ENCODE data around the gene C6orf141. TPM values are rescaled to one million over a fixed set of nuclear protein-coding genes. Genes with fewer than 3 reads are reported as not detected.

The C6orf141 gene
- total RNA-seq: 1.2 TPM

- no peak for DNase-seq
These were observed at the start of gene C6orf141 for GRCh38 chr6:49550492-49551077. C6orf141 (plus strand) TSS chr6:49550668; CDS start chr6:49550793, 125 bp downstream.

DNA sequence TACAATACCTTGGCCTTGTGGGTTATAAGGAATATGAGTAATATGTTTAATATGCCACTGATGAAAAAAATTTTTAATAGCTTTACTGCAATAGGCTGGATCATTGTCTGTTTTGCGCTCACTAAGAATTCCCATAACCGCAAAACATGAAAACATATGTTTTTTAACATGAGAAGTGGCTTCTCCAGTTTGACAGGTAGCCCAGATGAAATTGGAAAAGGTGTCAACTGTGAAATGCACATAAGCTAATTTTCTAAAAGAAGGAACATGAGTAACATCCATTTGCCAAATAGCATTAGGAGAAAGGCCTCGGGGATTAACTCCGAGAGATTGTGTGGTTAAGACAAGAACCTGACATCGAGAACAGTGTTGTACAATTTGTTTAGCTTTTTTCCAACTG is 45.8 kb upstream of the C6orf141 start:
- no peak for DNase-seq

- no peak for DNase-seq
These were observed 43.8 kb upstream of the C6orf141 start for GRCh38 chr6:49506569-49507111.

DNA sequence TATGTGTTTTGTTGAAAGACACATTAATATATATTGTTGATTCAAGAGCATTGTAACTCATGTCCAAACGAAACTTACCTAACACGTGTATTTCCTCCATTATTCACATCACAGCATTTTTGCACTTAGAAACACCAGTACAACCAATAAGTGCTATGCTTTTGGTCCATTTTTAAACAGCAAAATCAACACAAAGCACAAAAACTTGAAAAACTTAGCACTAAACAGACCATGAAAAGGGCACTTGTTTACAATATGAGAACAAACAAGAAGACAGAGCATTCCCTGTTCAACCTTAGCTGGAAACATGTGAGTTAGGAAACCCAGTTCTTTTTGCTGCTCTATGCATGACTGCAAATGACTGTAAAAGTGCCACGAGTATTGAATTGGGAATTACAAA is 41.1 kb upstream of the C6orf141 start:
- DNase-seq: no peak

- DNase-seq: no peak
These were observed 37.1 kb upstream of the C6orf141 start for GRCh38 chr6:49513153-49513989.

DNA sequence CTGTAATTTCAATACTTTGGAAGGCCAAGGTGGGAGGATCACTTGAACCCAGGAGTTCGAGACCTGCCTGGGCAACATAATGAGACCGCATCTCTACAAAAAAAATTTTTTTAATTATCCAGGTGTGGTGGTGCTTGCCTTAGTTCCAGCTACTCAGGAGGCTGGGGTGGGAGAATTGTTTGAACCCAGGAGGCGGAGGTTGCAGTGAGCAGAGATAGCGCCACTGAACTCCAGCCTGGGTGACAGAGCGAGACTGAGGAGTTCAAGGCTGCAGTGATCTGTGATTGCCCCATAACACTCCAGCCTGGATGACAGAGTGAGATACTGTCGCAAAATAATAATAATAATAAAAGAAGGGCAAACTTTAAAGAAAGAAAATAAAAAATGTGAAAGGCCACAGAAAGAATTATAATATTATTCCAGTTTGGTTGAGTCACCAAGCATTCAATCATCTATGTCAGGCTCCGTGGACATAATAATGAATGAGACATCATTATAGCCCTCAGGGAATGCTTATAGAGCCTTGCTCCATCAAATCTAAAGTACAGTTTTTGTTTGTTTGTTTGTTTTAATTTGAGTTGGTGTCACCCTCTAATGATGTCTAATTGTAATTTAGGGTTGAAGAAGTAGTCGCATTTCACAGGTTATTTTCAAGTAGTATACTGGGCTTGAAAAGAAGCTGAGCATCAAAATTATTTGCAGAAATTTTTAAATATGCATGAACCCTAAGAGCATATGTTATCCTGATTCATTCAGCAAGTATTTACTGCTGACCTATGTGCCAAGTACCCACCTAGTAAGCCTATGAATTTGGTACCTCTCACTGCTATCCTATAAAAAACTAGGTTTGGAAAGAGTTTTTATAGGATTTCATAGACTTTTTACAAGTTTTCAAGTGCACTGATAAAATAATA is 35.6 kb upstream of the C6orf141 start:
- no peak for DNase-seq

DNA sequence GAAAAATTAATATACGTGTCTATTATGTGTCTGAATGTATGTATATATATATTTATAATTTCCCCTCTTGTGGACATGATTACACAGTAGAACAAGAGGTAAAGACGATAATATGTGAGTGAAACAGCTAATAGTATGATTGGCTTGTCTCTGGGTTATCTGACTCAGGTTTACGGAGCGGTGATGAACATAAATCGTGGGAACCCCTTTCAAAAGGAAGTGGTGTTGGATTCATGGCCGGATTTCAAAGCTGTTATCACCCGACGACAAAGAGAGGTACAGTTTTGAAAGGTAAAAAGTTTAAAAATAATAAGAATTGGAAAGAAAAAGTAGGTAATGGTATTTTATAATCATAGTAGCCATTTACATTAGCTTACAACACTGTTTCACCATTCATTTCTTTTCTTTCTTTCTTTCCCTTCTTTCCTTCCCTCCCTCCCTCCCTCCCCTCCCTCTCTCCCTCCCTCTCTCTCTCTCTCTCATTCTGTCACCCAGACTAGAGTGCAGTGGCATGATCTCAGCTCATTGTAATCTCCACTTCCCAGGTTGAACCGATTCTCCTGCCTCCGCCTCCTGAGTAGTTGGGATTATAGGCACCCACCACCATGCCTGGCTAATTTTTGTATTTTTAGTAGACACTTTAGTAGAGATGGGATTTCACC is 34.9 kb upstream of the C6orf141 start:
- no peak for DNase-seq

- DNase-seq: no peak
These were observed 34.3 kb upstream of the C6orf141 start for GRCh38 chr6:49516147-49516505.

DNA sequence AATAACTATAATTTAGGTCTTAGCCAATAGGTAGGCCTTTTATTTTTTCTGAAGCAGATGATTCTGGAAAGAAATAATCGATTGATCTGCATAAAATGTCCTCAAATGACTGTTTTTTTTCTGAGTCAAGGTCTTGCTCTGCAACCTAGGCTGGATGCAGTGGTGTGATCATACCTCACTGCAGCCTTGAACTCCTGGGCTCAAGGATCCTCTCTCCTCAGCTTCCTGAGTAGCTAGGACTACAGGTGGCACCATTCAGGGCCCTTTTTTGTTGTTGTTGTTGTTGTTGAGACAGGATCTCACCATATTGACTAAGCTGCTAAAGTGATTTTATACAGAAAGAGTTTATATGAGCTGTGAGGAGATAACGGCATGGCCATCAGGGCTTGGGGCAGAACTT is 32.5 kb upstream of the C6orf141 start:
- DNase-seq: no peak

DNA sequence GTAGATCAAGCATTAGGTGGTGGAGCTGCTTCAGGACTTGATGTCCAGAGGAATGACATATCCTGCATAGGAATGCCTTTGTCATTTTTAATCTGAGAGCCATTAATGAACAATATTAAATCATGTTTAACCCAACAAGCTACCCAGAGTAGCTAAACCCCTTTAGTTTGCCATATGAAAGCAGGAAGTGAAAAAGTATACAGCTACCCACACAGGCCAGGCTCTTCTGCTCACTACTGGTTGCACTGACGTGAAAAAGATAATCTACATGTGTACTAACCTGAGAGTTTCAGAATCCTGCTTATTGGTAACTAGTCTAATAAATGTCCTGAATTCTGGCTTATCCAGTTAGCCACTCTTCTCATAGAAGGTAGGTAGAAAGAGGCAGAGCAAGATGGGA is 30.8 kb upstream of the C6orf141 start:
- no peak for DNase-seq

- no peak for DNase-seq
These were observed 27.5 kb upstream of the C6orf141 start for GRCh38 chr6:49522710-49523593.

GRCh38 chr6:49523901-49524300 is 26.6 kb upstream of the C6orf141 start:
- DNase-seq: no peak

DNA sequence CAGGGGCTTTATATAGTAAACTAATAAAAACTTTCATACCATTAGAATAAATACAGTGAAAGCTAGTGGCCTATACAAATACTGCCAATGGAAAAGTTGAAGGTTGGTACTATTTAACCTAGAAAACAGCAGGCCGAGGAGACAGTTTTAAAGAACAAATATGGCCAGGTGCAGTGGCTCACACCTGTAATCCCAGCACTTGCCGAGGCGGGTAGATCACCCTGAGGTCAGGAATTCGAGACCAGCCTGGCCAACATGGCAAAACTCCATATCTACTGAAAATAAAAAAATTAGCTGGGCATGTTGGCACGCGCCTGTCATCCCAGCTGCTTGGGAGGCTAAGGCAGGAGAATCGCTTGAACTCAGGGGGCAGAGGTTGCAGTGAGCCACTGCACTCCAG is 25.9 kb upstream of the C6orf141 start:
- DNase-seq: no peak

GRCh38 chr6:49526598-49526997 is 23.9 kb upstream of the C6orf141 start:
- DNase-seq: no peak

DNA sequence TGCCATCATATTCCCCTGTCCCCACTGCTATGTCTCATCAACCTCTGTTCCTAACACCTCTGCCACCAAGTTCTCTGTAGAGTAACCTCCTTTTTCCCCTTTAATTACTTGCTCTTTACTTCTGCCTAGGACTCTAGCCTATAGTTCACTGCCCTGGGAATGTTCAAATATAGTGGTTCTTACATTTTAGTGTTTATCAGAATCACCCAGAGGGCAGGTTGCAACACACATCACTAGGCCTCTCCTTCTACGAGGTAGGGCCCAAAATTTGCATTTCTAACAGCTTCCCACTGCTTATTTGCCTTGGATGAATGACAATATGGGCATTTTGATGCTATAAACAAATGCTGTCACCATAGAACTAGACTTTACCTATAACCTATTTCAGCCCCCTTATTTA is 23.1 kb upstream of the C6orf141 start:
- no peak for DNase-seq

DNA sequence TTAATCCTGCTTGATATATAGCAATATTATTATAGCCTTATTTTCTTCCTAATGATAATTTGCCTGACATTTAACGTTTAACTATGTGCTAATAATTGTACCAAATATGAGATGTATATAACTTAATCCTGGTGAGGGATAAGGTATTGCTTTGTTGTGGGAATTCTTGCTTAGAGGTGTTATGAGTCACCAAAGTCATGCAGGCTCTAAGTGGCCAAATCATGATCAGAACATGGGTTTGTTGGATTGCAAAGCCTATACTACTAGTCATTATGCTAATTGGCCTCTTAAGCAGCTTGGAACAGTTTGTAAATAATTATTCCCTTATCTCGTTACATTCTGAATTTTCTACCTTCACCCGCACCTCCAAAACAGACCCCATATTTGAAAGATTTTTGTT is 21.9 kb upstream of the C6orf141 start:
- no peak for DNase-seq

DNA sequence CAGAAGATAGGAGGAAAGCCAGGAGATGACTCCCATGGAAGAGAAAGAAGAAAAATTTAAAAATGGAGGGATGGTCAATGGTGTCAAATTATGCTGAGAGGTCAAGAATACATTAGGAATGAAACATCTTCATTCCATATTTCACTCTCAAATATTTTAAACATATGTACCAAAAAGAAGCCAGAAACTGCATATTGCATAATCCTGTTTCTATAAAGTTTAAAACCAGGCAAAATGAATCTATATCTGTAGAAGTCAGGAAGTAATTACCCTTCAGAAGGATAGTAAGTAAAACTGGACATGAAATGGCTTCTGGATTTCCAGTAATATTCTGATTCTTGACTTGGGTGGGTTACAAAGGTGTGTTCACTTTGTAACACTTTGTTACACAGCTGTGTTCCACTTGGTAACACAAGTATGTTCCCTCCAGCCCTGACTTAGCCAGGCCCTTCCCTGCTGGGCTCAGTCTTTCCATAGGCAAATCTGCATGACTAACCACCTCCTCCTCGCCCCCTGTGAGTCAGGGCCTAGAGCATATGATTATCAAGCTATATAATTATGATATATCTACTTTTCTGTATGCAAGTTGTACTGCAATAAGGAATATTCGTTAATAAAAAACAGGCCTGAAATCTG is 20.2 kb upstream of the C6orf141 start:
- no peak for DNase-seq

DNA sequence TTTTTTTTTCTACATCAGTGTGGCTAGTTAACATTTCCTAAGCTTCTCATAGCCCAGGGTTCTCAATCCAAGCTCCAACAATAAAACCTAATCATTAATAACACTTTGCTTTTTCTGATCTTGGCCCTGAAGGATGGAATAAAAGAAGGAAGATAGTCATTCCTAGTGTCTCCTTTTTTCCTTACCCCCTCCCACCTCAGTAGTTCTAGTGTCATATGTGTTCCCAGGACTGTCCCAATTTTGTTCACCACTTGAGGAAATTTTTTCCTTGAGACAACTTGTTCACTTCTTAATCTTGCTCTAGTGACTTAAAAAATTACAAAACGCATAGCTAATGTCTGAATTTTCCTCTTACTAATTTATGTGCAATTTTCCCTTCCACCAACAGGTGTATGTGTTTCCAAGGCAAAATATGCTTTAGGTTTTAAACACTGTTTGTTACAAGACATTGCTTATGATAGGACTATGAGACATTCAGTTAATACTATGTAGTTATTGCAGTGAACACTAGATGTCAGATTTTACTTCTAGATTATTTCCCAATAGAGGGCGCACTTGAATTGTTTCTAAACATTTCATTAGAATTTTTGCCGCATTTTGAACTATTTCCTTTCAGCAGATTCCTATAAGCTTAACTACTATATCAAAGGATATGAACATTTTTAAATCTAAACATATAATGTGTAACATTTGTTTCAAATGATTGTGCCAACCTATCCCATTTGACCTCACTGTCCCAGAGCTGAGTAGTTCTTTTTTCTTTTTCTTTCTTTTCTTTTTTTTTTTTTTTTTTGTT is 18.5 kb upstream of the C6orf141 start:
- no peak for DNase-seq

DNA sequence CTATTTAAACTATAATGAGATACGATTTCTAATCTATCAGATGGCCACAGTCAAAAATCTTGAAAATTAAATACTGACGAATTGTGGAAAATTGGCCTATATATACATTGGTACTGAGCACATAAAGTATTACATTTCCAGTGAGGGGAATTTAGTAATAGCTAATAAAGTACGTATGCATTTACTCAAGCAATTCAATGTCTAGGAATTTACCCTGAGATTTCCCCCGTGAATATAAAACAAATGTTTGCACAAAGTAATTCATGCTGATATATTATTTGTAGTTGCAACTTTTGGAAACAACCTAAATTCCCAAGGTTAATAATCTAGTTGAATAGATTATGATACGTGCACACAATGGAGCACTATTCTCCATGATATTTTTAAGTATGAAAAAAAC is 14.7 kb upstream of the C6orf141 start:
- DNase-seq: no peak

- DNase-seq: no peak
These were observed 11.4 kb upstream of the C6orf141 start for GRCh38 chr6:49539102-49539501.
